HG03097 (cell line): ENCODE data around the gene CNIH4.
"Not testable (repeated sequence)": the region's sequence is repeated elsewhere in the genome, so short reads cannot be mapped to it uniquely, and the experiment has no call there.

ENCODE experiments used
- ATAC-seq: cut with Tn5 transposase; IDR thresholded peaks from one replicate; pipeline ENCODE4 v1.9.1; 2021; ENCODE audit not compliant: unreplicated experiment, low FRiP score

CNIH4 gene

GRCh38 chr1:224343679-224344078 lies 13.0 kb upstream of the CNIH4 start:
- no peak for ATAC-seq

- no peak for ATAC-seq
Measured at GRCh38 chr1:224348137-224348536, 8.5 kb upstream of the CNIH4 start.

GRCh38 chr1:224349716-224350115 lies 7.0 kb upstream of the CNIH4 start:
- ATAC-seq = not testable (repeated sequence)

GRCh38 chr1:224352436-224353085 lies 4.1 kb upstream of the CNIH4 start:
- not testable (repeated sequence) for ATAC-seq

- ATAC-seq = no peak
Measured at GRCh38 chr1:224353975-224354925, 2.4 kb upstream of the CNIH4 start.

- ATAC-seq = no peak
Measured at GRCh38 chr1:224357626-224358124, 996 bp downstream of the CNIH4 start.

GRCh38 chr1:224358237-224358636 lies 1.6 kb downstream of the CNIH4 start:
- ATAC-seq = no peak

- no peak for ATAC-seq
Measured at GRCh38 chr1:224359207-224359606, 2.5 kb downstream of the CNIH4 start.

- ATAC-seq = no peak
Measured at GRCh38 chr1:224368409-224368808, 11.7 kb downstream of the CNIH4 start.

- ATAC-seq = no peak
Measured at GRCh38 chr1:224373008-224373590, 16.4 kb downstream of the CNIH4 start.

GRCh38 chr1:224375059-224375458 lies 18.4 kb downstream of the CNIH4 start:
- ATAC-seq = no peak

- no peak for ATAC-seq
Measured at GRCh38 chr1:224377676-224378006, 21.0 kb downstream of the CNIH4 start.

GRCh38 chr1:224378855-224379631 lies 22.4 kb downstream of the CNIH4 start:
- ATAC-seq = peak; percentile 32

- ATAC-seq = peak; percentile 70
Measured at GRCh38 chr1:224380003-224380402, 23.3 kb downstream of the CNIH4 start.

- no peak for ATAC-seq
Measured at GRCh38 chr1:224381880-224382548, 25.3 kb downstream of the CNIH4 start.

GRCh38 chr1:224383218-224383617 lies 26.5 kb downstream of the CNIH4 start:
- ATAC-seq = no peak

GRCh38 chr1:224387302-224387912 lies 30.7 kb downstream of the CNIH4 start:
- ATAC-seq = no peak

- ATAC-seq = no peak
Measured at GRCh38 chr1:224387943-224388342, 31.3 kb downstream of the CNIH4 start.

- no peak for ATAC-seq
Measured at GRCh38 chr1:224390517-224390916, 33.8 kb downstream of the CNIH4 start.
